Upper lobe of left lung (tissue), 4 donors: ENCODE data around the gene PDLIM5.

Experiments used
- EP300 ChIP-seq, 4 donors: sonication (generic); formaldehyde crosslinking; IDR thresholded peaks; one replicate each; pipeline ENCODE4 v1.5.1; 2017; ENCODE audit warnings: antibody characterized with exemption in 4 of 4, control low read depth in 2 of 4
- POLR2A ChIP-seq, 4 donors: fragments of 450-650 bp; IDR thresholded peaks; one replicate each; pipeline ENCODE4 v1.5.1; 2016 to 2017; ENCODE audit warnings: antibody characterized with exemption in 4 of 4, mild to moderate bottlenecking in 2 of 4
- TF ChIP-seq, protein P1 (sequence below), 6 experiments: fragments of 450-650 bp in 4 of 6; fragments of 200-600 bp in 2 of 6; sonication (generic) in 2 of 6; IDR thresholded peaks; one replicate each; pipeline ENCODE4 v1.5.1; 2016 to 2019; ENCODE audit warnings: antibody characterized with exemption in 6 of 6

DNA sequence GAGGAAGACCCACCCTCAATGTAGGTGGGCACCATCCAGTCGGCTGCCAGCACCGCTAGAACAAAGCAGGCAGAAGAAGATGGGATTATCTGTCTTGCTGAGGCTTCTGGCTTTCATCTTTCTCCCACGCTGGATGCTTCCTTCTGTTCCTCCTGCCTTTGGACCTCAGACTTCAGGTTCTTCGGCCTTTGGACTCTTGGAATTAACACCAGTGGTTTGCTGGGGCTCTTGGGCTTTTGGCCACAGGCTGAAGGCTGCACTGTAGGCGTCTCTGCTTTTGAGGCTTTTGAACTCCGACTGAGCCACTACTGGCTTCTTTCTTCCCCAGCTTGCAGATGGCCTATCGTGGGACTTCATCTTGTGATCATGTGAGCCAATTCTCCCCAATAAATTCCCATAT is 55.1 kb downstream of the PDLIM5 start:
- TF ChIP-seq, protein P1, sequence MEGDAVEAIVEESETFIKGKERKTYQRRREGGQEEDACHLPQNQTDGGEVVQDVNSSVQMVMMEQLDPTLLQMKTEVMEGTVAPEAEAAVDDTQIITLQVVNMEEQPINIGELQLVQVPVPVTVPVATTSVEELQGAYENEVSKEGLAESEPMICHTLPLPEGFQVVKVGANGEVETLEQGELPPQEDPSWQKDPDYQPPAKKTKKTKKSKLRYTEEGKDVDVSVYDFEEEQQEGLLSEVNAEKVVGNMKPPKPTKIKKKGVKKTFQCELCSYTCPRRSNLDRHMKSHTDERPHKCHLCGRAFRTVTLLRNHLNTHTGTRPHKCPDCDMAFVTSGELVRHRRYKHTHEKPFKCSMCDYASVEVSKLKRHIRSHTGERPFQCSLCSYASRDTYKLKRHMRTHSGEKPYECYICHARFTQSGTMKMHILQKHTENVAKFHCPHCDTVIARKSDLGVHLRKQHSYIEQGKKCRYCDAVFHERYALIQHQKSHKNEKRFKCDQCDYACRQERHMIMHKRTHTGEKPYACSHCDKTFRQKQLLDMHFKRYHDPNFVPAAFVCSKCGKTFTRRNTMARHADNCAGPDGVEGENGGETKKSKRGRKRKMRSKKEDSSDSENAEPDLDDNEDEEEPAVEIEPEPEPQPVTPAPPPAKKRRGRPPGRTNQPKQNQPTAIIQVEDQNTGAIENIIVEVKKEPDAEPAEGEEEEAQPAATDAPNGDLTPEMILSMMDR (IDR thresholded peaks at IDR 0.05), result no peak
- TF ChIP-seq POLR2A (IDR thresholded peaks at IDR 0.05) (no peak), EP300 (IDR thresholded peaks at IDR 0.05) (no peak)
